HEK293 (cell line): ENCODE results near the gene PARS2.

Source experiments
- ATF2 ChIP-seq: fragments of 450-650 bp; formaldehyde crosslinking; IDR thresholded peaks from 2 replicates; pipeline ENCODE4 v1.5.1; 2016; ENCODE audit warnings: missing biosample characterization, missing genetic modification characterization, low read depth
- CTCF ChIP-seq: fragments of 450-650 bp; formaldehyde crosslinking; IDR thresholded peaks from 2 replicates; pipeline ENCODE4 v1.5.1; 2016; ENCODE audit warnings: missing biosample characterization, missing genetic modification characterization
- RBAK ChIP-seq: fragments of 450-650 bp; formaldehyde crosslinking; IDR thresholded peaks from 2 replicates; pipeline ENCODE4 v1.5.1; 2016; ENCODE audit warnings: missing biosample characterization, missing genetic modification characterization
- WT1 ChIP-seq: fragments of 450-650 bp; formaldehyde crosslinking; IDR thresholded peaks from 2 replicates; pipeline ENCODE4 v1.5.1; 2016; ENCODE audit warnings: missing biosample characterization, missing genetic modification characterization
- ZNF175 ChIP-seq: fragments of 450-650 bp; formaldehyde crosslinking; IDR thresholded peaks from 2 replicates; pipeline ENCODE4 v1.5.1; 2016; ENCODE audit warnings: missing biosample characterization, missing genetic modification characterization
- ZNF274 ChIP-seq, 2 experiments: fragments of 200-500 bp in 1 of 2; fragments of 450-650 bp in 1 of 2; sonication (Bioruptor generic) in 1 of 2; formaldehyde crosslinking in 1 of 2; IDR thresholded peaks; 2 replicates each; pipeline versions ENCODE4 v1.5.1 to v1.6.1; 2014 to 2016; ENCODE audit warnings: borderline replicate concordance in 1 of 2, inconsistent platforms in 1 of 2, low read length in 1 of 2, missing biosample characterization in 1 of 2, missing genetic modification characterization in 1 of 2
- ZNF324 ChIP-seq: fragments of 450-650 bp; formaldehyde crosslinking; IDR thresholded peaks from 2 replicates; pipeline ENCODE4 v1.5.1; 2016; ENCODE audit warnings: missing biosample characterization, missing genetic modification characterization
- ZNF341 ChIP-seq: fragments of 450-650 bp; formaldehyde crosslinking; IDR thresholded peaks from 2 replicates; pipeline ENCODE4; 2016; ENCODE audit warnings: low read depth, missing biosample characterization, missing genetic modification characterization

GRCh38 chr1:54742282-54742681, 22.0 kb downstream of the PARS2 start:
- TF ChIP-seq CTCF (no peak), ZNF324 (tag by site-specific recombination) (no peak), ATF2 (tag by site-specific recombination) (no peak), ZNF175 (no peak), RBAK (tag by site-specific recombination) (no peak), ZNF274 (IDR thresholded peaks at IDR 0.05; ENCODE audit: low read length) (no peak), ZNF274 (tag by site-specific recombination; IDR thresholded peaks at IDR 0.05; ENCODE audit: borderline replicate concordance) (no peak), WT1 (tag by site-specific recombination) (no peak), ZNF341 (no peak)
